ENCODE results near the gene VIP. TPM values are rescaled to one million over a fixed set of nuclear protein-coding genes. Genes with fewer than 3 reads are reported as not detected.

VIP gene
- total and polyA plus RNA-seq, 2 of the 4 experiments (the other 2 are of a cell fraction), result not detected

DNA sequence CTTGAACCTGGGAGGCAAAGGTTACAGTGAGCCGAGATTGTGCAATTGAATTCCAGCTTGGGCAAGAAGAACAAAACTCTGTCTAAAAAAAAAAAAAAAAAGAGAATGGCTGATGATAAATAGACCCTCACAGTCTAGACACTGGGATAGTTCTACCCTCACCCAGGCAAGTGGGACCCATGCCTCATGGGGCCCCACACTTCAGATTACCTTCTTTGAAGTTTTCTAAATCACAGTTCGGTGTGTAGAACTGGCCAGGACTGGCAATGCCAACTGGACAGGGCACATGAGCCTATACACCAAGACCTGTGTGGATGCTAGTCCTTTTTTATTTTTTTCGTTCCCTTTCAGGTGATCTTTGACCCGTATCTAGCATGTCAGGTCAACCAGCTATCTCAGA is 24.3 kb upstream of the VIP start:
- WGBS, 2 experiments (ENCODE audit: extremely low coverage in 2 of 2, insufficient read length in 1 of 2), result 65% methylated on average over 2 of the region's 4 CpGs; no CpG with 5 or more reads in 1 of the 2 experiments
- no peak overlapping the region for H4K5ac ChIP-seq (ENCODE audit: low read depth, low read length)
- no peak overlapping the region for H3K4ac ChIP-seq (ENCODE audit: low read depth, low read length)
- DNase-seq (no peak), ATAC-seq (ENCODE audit: low read depth) (no peak)
- no peak overlapping the region for H2AK5ac ChIP-seq (ENCODE audit: low read depth, low read length)
- dilution Hi-C loops (cut with HindIII; ENCODE audit: low sequenced_read_pairs, unreplicated experiment) (no loop called here), in situ Hi-C loops (cut with MboI; ENCODE audit: low sequenced_read_pairs) (no loop called here), intact Hi-C loops (cut with micrococcal nuclease) (no loop called here)
- no peaks in the 10 kb centered on the region for H3K9me3 ChIP-seq (ENCODE audit: control insufficient read depth, insufficient read depth, low read length)
- H3K4me3 ChIP-seq (ENCODE audit: insufficient read depth, low read depth, low read length), result no peak overlapping the region
- ChIA-PET POLR2A (ENCODE audit: unreplicated experiment) (no interaction called here), CTCF (no interaction called here)
- no peak overlapping the region for H3K4me2 ChIP-seq (ENCODE audit: low read depth, low read length)
- no peak overlapping the region for H3K56ac ChIP-seq (ENCODE audit: extremely low read depth, insufficient read depth, low read length)
- no peak overlapping the region for H2BK120ac ChIP-seq (ENCODE audit: low read depth, low read length)
- no TSS peak for BruUV-seq (replicated peaks)
- TF ChIP-seq CEBPB (IDR thresholded peaks at IDR 0.05; ENCODE audit: low read depth, low read length), result no peak
- TF ChIP-seq RFX5 (IDR thresholded peaks at IDR 0.05; ENCODE audit: low read depth, low read length), result no peak
- no peak for TF ChIP-seq FOS (IDR thresholded peaks at IDR 0.05; ENCODE audit: low read depth, low read length)
- TF ChIP-seq SMC3 (IDR thresholded peaks at IDR 0.05; ENCODE audit: low read depth, low read length), result no peak
- TF ChIP-seq RAD21 (IDR thresholded peaks at IDR 0.05; ENCODE audit: low read length), result no peak
- H3K4me1 ChIP-seq (ENCODE audit: control insufficient read depth, insufficient read depth, low read length), result peaks cover 1% of the 10 kb centered on the region; the same call in 1 of the 2 replicates
- peak overlapping the region; percentile 26 for H2AK9ac ChIP-seq (replicated peaks; ENCODE audit: low read depth, low read length, poor library complexity)
- H3K27me3 ChIP-seq (ENCODE audit: control insufficient read depth, insufficient read depth, low read length), result no peaks in the 10 kb centered on the region
- no peak overlapping the region for H3K23ac ChIP-seq (ENCODE audit: low read depth, low read length)
- no peaks in the 10 kb centered on the region for H4K20me1 ChIP-seq (ENCODE audit: insufficient read depth, low read length)
- H3K36me3 ChIP-seq (ENCODE audit: control insufficient read depth, insufficient read depth, low read length), result no peaks in the 10 kb centered on the region
- H3K79me1 ChIP-seq (ENCODE audit: low read depth in 1 of 2, low read length in 2 of 2), result no peaks in the 10 kb centered on the region
- no peaks in the 10 kb centered on the region; the same call in 1 of the 2 replicates for H3K9me1 ChIP-seq (ENCODE audit: insufficient read depth, low read length)
- H3K9ac ChIP-seq (ENCODE audit: low read depth, low read length), result no peak overlapping the region
- no peak overlapping the region for H3K27ac ChIP-seq (ENCODE audit: insufficient read depth, low read length)
- no peak overlapping the region for H2BK5ac ChIP-seq (ENCODE audit: low read depth, low read length, poor library complexity, severe bottlenecking)
- H2AFZ ChIP-seq (replicated peaks; ENCODE audit: low read length, poor library complexity), result no peak overlapping the region
- H2BK15ac ChIP-seq (ENCODE audit: low read depth, low read length), result no peak overlapping the region
- no peak overlapping the region for H4K91ac ChIP-seq (ENCODE audit: insufficient read depth, low read depth, low read length)
- no peak overlapping the region for H3K18ac ChIP-seq (ENCODE audit: low read depth, low read length)
- no peak overlapping the region for H3K14ac ChIP-seq (replicated peaks; ENCODE audit: low read depth, low read length)
- no peak overlapping the region for H2BK20ac ChIP-seq (ENCODE audit: low read depth, low read length)
- H4K8ac ChIP-seq (ENCODE audit: low read depth in 2 of 2, low read length in 2 of 2), result no peak overlapping the region
